HepG2 (cell line): Measurements from ENCODE around the gene ENTPD2. TPM values are rescaled to one million over a fixed set of nuclear protein-coding genes. Genes with fewer than 3 reads are reported as not detected.

ENCODE experiments used
- CHD4 ChIP-seq: fragments of 200-600 bp; sonication (generic); IDR thresholded peaks from 2 replicates; pipeline ENCODE4 v1.7.0; 2017; ENCODE audit warnings: mild to moderate bottlenecking, low read length, borderline replicate concordance
- FOXC1 ChIP-seq: sonication (generic); formaldehyde crosslinking; IDR thresholded peaks from 2 replicates; pipeline ENCODE4 v1.8.0; 2022; ENCODE audit warnings: mild to moderate bottlenecking, missing genetic modification reagents, borderline replicate concordance
- HNRNPL ChIP-seq: fragments of 200-400 bp; formaldehyde crosslinking; IDR thresholded peaks from 2 replicates; pipeline ENCODE4 v1.6.1; 2017; ENCODE audit warnings: mild to moderate bottlenecking, low read depth, low read length
- ZFP36 ChIP-seq: fragments of 150-350 bp; IDR thresholded peaks from 2 replicates; pipeline ENCODE4 v1.6.1; 2018; ENCODE audit warnings: borderline replicate concordance, low read length, low read depth; ENCODE audit not compliant: partially characterized antibody
- ZFP90 ChIP-seq: sonication (generic); formaldehyde crosslinking; IDR thresholded peaks from 2 replicates; pipeline ENCODE4 v1.8.0; 2022; ENCODE audit warnings: missing genetic modification reagents, mild to moderate bottlenecking, inconsistent platforms, borderline replicate concordance
- ZNF329 ChIP-seq: sonication (generic); formaldehyde crosslinking; IDR thresholded peaks from 2 replicates; pipeline ENCODE4 v1.9.0; 2021; ENCODE audit warnings: low read depth, mild to moderate bottlenecking, missing genetic modification reagents
- ZNF414 ChIP-seq: sonication (generic); formaldehyde crosslinking; IDR thresholded peaks from 2 replicates; pipeline ENCODE4 v1.5.0; 2020; ENCODE audit warnings: missing genetic modification reagents
- ZNF496 ChIP-seq: sonication (generic); formaldehyde crosslinking; IDR thresholded peaks from 2 replicates; pipeline ENCODE4 v1.8.1; 2023; ENCODE audit warnings: mild to moderate bottlenecking, moderate library complexity, missing genetic modification reagents; ENCODE audit not compliant: insufficient replicate concordance
- ZNF770 ChIP-seq: sonication (generic); formaldehyde crosslinking; IDR thresholded peaks from 2 replicates; pipeline ENCODE4 v1.5.0; 2020; ENCODE audit warnings: mild to moderate bottlenecking, missing genetic modification reagents
- polyA plus RNA-seq, 8 experiments: library from polyadenylated mRNA; depleted of rRNA in 3 of 8; stranded (reverse) in 7 of 8; unstranded in 1 of 8; fragments of >200 nt; fragmentation: Illumina TruSeq in 4 of 8; extraction: Trizol in 4 of 8; gene quantifications; 2 replicates each; pipeline versions ENCODE4 v1.2.1 to v1.2.3, GENCODE V29; 2011 to 2016; ENCODE audit warnings: low read depth in 4 of 8, missing spikeins in 1 of 8, mixed read lengths in 1 of 8; ENCODE audit not compliant: insufficient read depth in 1 of 8
- total RNA-seq, 5 experiments: library from RNA; depleted of rRNA; stranded (reverse); fragments of >200 nt; fragmentation: Illumina TruSeq; extraction: Trizol; gene quantifications; 2 replicates each; pipeline ENCODE4 v1.2.3, GENCODE V29; 2016; ENCODE audit warnings: low read depth in 1 of 5
- TF ChIP-seq, protein P1 (sequence below): sonication (generic); formaldehyde crosslinking; IDR thresholded peaks from one replicate; pipeline ENCODE4 v1.5.1; 2020; ENCODE audit warnings: mild to moderate bottlenecking, missing genetic modification reagents; ENCODE audit errors: not compliant biosample characterization

Gene ENTPD2
- total and polyA plus RNA-seq, 2 of the 13 experiments (the other 11 are each of a cell fraction or from before 2014, with no cell fraction given) = 0.95 to 3.2 TPM

DNA sequence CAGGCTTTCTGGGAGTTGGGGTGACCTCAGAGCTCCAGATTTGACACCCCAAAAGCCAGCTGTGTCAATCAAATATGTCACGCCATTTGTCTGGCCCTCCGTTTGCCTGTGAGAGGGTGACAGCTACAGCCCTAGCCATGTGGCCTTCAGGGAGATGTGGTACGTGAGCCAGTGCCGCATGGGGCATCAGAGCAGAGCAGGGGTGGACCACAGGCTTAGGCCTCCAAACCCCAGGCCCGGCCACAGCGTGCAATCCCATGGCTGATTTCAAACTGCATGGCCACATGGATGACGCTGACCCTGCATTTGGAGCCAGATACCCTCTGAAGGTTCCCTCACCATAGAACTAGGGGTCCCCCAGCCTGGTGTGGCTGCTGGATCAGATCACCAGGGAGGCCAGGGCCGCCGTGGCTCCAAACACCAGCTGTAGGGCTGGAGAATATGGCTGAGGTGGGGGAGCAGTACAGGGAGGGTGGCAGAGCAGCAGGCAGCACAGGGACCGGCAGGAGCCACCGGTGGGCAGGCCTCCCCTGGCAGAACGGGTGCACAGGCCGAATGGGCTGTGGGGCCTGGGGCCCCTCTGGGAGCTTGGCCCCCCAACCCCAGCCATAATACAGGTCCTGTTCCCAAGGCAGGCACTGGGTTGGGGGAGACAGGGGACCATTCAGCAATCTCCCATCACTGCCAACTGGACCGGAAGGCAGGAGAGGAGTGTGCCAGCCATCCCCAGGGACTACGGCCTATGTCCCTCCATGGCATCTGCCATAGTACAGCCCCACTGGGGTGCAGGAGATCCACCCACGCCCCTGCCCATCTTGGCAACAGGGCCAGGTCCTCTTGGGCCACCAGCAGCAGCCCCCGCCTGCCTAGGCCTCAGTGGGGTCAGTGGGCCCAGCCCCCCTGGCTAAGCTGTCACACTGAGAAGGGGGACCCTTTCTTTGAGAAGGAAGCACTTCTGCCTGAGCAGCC lies 15.0 kb upstream of the ENTPD2 start (continued):
- TF ChIP-seq ZFP36 (no peak), HNRNPL (0 out of 2 replicates have a peak, but pooled peaks have one; percentile 52), ZNF496 (CRISPR knock-in tag) (no peak), ZNF329 (CRISPR knock-in tag) (no peak), ZFP90 (CRISPR knock-in tag) (no peak), ZNF414 (CRISPR knock-in tag) (0 out of 2 replicates have a peak, but pooled peaks have one; percentile 45), ZNF770 (0 out of 2 replicates have a peak, but pooled peaks have one; percentile 9), CHD4 (no peak), FOXC1 (CRISPR knock-in tag) (peak; percentile 14; the same call in 1 of the 2 replicates)
- TF ChIP-seq, protein P1, sequence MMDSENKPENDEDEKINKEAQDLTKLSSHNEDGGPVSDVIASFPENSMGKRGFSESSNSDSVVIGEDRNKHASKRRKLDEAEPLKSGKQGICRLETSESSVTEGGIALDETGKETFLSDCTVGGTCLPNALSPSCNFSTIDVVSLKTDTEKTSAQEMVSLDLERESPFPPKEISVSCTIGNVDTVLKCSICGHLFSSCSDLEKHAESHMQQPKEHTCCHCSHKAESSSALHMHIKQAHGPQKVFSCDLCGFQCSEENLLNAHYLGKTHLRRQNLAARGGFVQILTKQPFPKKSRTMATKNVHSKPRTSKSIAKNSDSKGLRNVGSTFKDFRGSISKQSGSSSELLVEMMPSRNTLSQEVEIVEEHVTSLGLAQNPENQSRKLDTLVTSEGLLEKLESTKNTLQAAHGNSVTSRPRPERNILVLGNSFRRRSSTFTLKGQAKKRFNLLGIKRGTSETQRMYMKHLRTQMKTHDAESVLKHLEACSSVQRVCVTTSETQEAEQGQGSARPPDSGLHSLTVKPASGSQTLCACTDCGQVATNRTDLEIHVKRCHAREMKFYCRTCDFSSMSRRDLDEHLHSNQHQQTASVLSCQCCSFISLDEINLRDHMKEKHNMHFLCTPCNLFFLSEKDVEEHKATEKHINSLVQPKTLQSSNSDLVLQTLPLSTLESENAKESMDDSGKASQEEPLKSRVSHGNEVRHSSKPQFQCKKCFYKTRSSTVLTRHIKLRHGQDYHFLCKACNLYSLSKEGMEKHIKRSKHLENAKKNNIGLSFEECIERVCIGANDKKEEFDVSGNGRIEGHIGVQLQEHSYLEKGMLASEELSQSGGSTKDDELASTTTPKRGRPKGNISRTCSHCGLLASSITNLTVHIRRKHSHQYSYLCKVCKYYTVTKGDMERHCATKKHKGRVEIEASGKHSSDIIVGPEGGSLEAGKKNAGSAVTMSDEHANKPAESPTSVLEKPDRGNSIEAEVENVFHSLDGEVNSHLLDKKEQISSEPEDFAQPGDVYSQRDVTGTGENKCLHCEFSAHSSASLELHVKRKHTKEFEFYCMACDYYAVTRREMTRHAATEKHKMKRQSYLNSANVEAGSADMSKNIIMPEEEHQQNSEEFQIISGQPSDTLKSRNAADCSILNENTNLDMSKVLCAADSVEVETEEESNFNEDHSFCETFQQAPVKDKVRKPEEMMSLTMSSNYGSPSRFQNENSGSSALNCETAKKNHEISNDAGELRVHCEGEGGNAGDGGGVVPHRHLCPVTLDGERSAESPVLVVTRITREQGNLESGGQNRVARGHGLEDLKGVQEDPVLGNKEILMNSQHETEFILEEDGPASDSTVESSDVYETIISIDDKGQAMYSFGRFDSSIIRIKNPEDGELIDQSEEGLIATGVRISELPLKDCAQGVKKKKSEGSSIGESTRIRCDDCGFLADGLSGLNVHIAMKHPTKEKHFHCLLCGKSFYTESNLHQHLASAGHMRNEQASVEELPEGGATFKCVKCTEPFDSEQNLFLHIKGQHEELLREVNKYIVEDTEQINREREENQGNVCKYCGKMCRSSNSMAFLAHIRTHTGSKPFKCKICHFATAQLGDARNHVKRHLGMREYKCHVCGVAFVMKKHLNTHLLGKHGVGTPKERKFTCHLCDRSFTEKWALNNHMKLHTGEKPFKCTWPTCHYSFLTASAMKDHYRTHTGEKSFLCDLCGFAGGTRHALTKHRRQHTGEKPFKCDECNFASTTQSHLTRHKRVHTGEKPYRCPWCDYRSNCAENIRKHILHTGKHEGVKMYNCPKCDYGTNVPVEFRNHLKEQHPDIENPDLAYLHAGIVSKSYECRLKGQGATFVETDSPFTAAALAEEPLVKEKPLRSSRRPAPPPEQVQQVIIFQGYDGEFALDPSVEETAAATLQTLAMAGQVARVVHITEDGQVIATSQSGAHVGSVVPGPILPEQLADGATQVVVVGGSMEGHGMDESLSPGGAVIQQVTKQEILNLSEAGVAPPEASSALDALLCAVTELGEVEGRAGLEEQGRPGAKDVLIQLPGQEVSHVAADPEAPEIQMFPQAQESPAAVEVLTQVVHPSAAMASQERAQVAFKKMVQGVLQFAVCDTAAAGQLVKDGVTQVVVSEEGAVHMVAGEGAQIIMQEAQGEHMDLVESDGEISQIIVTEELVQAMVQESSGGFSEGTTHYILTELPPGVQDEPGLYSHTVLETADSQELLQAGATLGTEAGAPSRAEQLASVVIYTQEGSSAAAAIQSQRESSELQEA = no peak
